GM12801 (cell line): ENCODE data around the gene OMA1.

Source experiments
- CTCF ChIP-seq: IDR thresholded peaks from one replicate; pipeline ENCODE4 v1.5.1; 2011; ENCODE audit warnings: control low read depth; ENCODE audit not compliant: insufficient read length; ENCODE audit errors: extremely low read depth

Gene OMA1

GRCh38 chr1:58502519-58502918 lies 44.0 kb downstream of the OMA1 start:
- no peak for TF ChIP-seq CTCF

- no peak for TF ChIP-seq CTCF
These were observed 46.5 kb downstream of the OMA1 start for GRCh38 chr1:58500043-58500442.

GRCh38 chr1:58497499-58497898 lies 49.0 kb downstream of the OMA1 start:
- no peak for TF ChIP-seq CTCF

GRCh38 chr1:58496042-58496441 lies 50.5 kb downstream of the OMA1 start:
- TF ChIP-seq CTCF = no peak

GRCh38 chr1:58487002-58487401 lies 59.5 kb downstream of the OMA1 start:
- no peak for TF ChIP-seq CTCF

- TF ChIP-seq CTCF = no peak
These were observed 64.6 kb downstream of the OMA1 start for GRCh38 chr1:58481962-58482361.

- no peak for TF ChIP-seq CTCF
These were observed 66.3 kb downstream of the OMA1 start for GRCh38 chr1:58480191-58480590.

- TF ChIP-seq CTCF = no peak
These were observed 69.1 kb downstream of the OMA1 start for GRCh38 chr1:58477390-58477789.
